Activated CD8-positive, alpha-beta memory T cell treated with anti-CD3 and anti-CD28 coated beads, Interleukin-2, amount 50 U/mL, for 48 hours (primary cell): ENCODE data around the gene AADACL4.
A peak's percentile ranks its signal among the peaks of the same experiment; 100 is the strongest.

Experiments used
- DNase-seq: peaks from one replicate; pipeline ENCODE4 v3.0.0-alpha.2; 2020

The AADACL4 gene

DNA sequence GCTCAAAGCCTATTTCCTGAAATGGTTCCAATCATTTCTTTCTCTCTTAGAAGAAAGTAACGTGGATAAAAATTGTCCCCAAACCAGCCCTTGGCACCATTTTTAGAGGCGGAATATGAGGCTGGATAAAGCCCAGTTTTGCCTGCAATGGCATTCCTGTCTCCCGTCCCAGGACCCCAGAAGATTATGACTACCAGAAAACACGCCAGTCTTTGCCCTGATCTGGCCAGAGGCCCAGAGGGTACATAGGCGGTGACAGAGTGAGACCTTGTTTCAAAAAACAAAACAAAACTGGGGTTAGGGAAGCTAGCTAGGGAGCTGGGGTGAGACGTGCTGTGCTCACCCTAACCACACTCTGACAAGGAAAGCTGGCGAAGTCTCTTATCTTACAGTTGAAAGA lies at the start of gene AADACL4:
TSS of gene AADACL4 (plus strand) at position 301 of the 400 bp plus-strand sequence. CDS start 462 bp downstream, outside the sequence.
- DNase-seq = no peak

DNA sequence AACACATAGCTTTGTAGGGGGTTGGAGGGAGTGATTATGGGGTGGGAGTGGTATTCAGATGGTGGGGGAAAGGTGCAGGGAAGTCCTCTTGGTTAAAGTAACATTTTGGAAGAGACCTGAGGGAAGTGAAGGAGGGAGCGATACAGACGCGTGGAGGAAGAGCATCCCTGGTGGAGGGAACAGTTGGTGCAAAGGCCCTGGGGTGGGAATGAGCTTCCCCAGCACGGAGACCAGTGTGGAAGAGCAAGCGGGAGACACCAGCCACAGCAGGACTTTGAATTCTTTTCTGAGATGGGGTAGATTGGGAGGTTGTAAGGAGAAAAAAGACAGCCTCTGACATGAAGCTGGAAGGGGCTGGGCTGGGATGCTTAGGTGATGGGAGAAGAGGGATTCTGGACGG lies 49.4 kb upstream of the AADACL4 start:
- no peak for DNase-seq

DNA sequence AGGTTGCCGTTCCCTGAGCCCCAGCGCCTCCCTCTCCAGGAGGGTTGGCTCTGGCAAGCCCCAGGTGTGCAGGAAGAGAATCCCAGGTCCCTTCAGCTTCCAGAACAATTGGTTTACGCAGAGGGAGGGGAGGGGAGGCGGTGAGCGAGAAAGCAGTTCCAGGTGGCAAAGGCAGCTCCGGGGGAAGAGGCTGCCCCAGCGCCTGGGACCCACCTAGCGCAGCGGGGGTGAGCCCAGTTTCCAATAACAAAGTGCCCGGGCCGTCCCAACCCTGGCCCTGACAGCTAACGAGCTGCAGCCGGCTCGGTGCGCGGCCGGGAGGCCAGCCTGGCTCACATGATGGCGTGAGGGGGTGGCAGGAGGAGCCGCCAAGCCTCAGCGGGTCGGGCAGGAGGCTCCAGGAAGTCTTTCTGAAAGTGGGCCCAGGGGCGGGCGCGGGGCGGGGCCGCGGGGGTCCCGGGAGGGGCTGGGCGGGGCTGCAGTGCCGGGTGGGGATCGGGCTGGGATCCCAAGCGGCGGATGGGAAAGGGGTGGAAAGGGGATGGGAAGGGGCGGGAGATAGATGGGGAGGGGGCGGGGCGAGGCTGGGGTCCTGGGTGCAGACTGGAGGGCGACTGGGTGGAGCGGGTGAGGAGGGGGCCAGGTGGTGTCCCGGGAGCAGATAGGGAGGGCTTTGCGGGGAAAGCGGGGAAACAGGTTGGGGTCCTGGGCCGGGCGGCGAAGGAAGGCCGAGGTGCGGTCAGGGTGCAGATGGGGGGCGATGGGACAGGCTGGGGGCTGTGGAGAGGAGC lies 48.7 kb upstream of the AADACL4 start:
- DNase-seq = peak; percentile 72

DNA sequence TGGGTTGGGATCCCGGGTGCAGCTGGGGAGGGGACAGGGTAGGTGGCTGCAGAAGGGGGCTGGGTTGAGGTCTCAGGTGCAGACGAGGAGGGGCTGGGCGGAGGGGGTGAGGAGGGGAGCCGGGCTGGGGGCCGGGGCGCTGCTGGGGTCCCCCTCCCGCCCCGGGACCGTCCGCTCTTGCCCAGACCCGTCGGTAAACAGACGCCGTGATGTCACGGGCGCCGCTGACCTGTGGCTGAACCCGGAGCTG lies 48.2 kb upstream of the AADACL4 start:
- DNase-seq = peak; percentile 60

DNA sequence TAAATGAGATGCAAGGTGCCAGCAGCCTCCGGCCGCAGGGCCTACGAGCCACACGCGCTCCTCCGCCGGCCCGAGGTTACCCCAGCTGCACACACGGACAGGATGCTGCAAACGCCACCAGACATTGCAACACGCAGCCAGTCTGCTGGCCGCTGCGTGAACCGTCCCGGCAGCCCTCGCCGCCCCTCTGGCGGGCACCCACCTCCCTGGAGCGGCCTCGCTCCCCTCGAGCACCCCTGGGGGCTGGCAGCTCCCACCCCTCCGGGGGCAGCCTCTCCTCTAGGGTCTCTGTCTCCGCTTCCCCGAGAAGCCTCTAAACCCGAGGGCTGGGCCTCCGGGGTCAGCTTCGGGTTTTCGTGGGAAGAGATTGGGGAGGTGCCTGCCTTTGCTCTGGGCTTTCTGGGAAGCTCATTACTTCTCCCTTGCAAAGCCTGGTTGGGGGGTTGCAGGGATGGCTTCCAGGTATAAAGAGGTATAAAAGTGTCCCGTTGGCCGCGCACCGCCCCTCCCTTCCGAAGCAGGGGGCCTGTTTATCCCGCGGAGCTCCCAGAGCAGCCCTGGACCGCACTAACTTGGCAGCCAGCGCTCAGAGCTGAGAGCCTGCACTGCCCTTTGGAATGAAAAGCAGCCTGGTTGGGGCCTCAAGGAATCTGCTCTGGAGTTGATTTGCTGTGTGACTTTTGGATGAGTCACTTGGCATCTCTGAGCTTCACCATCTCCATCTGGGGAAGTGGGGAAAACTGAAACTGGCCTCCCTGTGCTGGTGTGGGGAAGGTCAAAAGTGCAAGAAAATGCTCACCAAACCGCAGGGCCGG lies 47.7 kb upstream of the AADACL4 start:
- DNase-seq = no peak

DNA sequence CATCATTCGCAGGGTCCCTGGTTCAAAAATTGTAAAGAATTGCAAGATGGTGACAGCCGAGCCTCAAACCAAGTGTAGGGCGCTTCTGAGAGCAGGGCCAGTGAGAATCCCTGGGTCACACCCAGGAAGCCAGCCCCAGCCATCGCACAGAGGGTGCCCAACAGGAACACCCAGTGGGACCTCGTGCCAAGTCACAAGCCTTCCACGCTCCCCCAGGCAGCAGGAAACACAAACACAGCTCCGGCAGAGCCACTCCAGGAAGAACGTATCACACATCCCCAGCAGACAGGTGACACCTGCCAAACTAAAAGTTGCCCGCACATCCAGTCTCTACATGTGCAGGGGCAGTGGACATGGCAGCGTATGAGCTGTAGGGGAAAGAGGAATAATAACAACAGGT lies 46.1 kb upstream of the AADACL4 start:
- DNase-seq = no peak

DNA sequence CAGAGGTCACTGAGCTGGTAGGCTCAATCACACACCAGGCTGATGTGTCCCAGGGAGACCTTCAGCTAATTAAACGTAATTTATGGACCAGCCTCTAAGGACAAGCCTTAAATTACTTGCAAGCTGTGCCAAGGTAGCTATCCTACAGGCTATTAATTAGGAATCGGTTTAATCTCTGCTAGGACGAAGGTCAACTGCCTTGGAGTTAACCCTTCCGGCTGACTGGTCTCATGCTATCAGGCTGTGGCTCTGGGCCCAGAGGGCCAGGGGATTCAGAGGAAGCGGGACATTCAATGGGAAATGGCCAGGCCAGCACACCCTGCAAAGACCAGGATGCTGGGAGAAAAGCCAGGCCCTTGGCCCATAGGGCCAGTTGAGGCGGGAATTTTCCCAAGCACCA lies 44.9 kb upstream of the AADACL4 start:
- no peak for DNase-seq

DNA sequence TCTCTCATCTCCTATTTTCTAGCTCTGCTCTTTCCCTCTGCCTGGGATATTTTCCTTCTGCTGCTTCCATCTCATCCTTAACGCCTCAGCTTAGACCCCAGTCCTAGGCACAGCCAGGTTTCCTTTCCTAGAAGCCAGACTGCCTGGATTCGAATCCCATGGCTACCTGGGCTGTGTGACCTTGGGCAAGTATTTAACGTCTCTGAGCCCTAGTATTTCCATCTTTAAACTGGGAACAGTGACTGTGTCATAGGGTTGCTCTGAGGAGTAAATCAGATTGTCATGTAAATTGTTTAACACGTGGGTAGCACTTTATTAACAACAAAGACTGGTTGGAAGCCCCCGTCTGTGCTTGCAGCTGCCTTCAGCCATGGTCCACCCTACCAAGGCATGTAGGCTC lies 44.2 kb upstream of the AADACL4 start:
- DNase-seq = no peak

DNA sequence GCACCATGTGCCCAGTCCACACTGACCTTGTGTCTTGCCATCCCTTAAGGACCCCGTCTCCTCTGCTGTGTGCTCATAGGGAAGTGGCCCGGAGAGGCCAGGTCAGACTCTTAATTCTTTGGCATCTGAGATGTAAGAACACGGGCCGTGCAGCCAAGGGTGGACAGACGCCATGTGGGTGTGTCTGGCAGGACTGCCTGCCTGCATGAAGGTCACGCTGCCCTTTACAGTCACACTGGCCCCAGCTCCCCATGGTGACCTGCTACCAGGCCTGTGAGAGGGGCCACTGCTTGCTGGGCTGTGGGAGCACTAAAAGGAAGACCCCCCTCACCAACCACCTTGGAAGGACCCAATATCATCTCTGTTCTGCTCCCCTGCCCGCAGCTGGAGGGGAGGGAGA lies 43.5 kb upstream of the AADACL4 start:
- no peak for DNase-seq

DNA sequence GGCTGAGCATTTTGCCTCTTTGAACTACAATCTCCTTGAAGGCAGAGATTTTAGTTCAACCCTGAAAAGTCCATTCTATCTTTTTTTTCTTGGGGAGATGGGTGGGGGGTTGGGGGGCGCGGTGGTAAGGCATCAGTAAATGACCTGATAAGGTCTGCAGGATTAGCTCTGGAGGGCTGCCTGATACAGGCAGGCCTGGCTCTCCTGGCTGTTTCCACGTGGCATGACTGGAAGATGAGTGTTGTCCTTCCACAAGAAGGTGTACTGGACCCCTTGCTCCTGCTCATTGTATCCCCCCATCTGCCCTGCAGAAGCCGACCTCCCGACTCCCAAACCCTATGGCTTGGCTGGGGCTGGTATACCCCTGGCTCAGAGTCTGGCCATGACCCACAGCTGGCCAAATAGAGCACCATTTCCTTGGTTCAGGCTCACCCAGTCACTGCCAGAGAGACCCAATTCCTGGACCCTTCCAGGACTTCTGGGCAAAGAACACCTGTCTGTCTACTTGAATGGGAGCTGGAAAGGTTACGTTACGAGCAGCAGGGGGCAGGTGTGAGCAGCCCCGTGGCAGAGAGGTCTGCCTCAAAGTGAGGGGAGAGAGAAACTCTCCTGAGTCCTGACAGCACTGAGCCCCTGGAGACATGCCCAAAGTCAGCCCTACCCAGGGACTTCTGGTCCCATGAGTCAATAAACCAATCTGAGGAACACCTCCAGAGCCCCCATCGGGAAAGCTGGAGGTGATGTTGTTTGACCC lies 42.8 kb upstream of the AADACL4 start:
- peak; percentile 64 for DNase-seq

DNA sequence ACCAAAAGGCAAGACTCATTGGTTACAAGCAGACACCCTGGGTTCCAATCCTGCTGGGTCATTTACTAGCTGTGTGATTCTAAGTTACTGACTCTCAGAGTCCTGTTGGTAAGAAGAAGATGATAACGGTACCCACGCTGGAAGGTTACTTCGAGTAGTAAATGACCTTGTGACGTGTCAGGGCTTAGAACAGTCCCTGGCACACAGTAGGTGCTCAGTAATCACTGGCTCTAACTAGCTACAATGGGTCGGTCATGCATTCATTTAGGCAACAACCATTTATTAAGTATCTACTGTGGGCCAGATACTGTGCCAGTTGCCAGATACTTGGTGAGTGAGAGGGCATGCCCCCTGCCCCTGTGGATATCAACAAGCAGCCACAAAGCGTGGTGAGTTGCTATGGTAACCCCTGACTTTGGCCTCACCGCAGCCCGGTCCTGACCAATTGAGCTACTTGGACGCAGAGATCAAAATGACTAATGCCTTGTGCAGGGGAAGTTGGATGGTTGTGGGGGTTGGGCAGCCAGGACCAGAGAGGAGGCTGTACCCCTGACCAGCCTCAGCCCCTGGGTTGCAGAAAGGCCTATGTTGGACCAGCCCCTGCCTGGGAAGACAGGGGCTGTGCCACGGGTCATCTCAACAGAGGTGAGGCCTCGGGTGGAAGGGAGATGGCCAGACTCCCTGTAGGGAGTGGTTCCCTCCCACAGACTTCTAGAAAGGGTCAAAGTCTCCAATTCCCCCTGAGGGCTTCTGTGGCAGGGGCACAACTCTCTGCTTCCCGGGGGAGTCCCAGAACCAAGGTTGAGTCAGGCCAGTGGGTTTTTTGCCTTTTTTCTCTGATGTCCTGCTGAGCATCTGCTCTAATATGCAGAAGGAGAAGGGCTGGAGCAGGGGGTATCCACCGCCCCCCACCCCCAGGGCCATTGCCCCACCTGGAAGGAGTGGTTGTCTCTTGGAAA lies 41.9 kb upstream of the AADACL4 start:
- DNase-seq = no peak

DNA sequence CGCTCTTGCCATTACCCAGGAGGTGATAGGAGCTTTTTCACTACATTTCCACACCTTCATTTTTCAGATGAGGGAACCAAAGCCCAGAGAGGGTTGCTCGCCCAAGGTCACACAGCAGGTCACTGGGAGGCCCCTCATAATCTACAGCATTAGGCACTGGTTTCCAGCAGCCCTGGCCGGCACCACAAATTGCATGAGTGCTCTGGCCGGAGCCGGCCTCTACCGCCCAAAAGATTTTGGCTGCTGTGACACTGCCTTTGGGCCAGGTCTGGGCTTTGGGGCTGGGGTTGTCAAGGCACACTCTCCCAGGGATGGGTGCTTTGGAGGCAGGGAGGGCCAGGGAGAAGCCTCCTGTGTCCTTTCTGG lies 41.2 kb upstream of the AADACL4 start:
- DNase-seq = no peak

DNA sequence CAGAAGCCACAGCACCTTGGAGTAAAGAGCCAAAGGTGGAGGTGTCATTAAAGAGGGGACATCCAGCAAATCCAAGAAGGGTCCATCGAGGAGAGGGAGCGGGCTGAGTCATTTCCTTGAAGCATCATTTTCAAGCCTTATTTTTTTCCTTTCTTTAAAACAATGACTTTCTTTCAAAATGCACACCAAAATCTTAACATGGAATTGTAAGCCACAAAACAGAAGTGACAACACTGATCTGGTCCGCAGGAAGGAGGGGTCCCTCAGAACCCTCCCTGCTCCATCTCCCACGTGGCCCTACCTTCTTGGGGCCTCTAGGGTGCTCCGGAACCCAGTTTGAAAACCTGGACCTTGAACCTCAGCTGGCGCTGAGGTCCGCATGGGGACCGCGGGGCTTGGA lies 40.7 kb upstream of the AADACL4 start:
- no peak for DNase-seq

DNA sequence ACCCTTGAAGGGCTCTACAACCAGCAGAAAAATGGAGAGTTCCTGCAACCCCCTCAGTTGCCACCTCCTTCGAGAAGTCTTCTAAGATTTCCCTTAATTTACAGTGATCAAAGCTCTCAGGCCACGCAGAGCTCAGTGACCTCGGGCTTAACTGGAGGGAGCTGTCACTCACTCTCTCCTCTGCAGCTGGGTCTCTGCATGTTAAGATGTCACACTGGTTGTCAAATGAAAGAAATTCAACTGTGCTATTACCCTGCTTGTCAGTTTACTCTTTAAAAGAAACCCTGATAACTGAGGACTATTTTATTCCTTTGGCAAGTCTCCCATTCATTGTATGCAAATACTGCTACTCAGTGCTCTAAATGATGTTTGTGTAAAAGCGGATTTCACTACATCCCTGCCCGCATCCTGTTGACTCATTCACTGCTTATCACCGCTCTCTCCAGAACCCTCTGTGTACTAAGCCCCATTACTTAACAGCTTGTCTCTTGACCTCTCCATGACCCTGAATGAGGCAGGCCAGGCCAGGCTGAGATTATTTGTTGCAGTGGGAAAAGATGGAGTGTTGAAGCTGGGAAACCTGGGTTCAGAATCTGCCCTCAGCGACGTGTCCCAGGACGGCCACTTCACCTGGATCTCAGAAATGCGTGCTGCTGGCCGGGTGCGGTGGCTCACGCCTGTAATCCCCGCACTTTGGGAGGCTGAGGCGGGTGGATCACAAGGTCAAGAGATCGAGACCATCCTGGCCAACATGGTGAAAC lies 39.6 kb upstream of the AADACL4 start:
- DNase-seq = peak; percentile 59

DNA sequence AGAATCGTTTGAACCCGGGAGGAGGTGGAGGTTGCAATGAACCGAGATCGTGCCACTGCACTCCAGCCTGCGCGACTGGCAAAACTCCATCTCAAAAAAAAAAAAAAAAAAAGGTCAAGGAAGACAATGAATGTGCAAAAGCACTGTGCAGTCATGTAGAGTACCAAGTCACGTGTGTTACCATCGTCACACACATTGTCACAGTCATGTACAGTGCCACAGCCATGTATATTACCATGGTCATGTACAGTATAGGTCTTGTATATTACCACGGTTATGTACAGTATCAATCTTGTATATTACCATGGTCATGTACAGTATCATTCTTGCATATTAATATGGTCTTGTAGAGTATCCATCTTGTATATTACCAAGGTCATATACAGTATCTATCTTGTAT lies 38.9 kb upstream of the AADACL4 start:
- DNase-seq = no peak

DNA sequence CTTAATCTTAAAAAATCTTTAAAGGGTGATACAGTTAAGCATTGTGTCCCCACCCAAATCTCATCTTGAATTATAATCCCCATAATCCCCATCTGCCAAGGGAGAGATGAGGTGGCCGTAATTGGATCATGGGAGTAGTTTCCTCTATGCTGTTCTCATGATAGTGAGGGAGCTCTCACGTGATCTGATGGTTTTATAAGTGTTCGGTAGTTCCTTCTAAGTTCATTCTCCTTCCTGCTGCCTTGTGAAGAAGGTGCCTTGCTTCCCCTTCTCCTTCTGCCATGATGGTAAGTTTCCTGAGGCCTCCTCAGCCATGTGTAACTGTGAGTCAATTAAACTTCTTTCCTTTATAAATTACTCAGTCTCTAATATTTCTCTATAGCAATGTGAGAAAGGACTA lies 36.6 kb upstream of the AADACL4 start:
- no peak for DNase-seq

DNA sequence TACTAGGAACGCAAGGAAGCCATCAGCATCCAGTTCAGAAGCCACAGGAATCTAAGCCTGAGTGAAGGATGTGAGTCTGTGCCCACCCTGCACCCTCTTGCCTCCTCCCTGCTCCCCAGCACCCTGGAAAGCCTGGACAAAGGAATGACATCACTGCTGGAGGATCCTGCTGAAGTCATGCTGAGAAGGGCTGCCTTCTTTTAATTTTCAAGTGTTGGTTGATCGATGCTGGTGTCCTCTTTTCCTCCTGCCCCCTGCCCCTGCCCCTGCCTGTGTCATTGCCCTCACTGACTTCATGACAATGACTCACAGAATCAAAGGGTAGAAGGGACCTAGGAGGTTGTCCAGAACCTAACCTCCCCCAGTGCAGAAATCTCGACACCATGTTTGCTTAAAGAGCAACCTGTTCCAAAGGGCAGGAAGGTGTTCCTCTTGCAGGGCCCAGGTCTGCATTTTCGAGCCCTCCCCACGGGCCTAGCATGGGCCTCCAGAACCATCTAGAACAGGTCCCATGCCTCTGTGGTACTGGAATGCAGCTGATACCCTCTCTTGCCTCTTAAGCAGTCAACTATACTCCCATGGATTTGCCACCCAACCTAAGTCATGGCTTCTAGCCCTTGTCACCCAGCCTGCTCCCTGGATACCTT lies 35.5 kb upstream of the AADACL4 start:
- no peak for DNase-seq

DNA sequence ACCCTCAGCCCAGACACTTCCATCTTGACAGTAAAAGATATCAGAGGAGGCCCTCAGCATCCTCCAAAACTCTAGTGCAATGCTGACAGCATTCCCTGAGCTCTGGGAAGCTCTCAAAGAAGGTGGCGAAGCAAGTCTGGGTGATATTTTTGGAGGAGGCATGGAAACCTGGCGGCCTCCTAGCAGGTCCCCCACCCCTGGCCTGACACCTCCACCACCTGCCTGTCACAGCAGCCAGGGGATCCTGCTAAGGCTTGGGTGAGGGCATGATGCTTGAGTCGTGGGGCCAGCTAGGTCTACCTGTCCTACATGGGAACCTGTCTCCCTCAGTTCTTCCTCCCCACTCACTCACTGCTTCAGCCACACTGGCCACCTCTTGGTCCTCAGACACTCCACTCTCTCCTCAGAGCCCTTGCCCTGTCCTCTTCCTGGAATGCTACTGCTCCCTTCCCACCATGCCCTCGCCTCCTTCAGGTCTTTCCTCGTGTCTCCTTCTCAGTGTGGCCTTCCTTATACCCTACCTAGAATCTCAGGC lies 34.3 kb upstream of the AADACL4 start:
- DNase-seq = no peak

DNA sequence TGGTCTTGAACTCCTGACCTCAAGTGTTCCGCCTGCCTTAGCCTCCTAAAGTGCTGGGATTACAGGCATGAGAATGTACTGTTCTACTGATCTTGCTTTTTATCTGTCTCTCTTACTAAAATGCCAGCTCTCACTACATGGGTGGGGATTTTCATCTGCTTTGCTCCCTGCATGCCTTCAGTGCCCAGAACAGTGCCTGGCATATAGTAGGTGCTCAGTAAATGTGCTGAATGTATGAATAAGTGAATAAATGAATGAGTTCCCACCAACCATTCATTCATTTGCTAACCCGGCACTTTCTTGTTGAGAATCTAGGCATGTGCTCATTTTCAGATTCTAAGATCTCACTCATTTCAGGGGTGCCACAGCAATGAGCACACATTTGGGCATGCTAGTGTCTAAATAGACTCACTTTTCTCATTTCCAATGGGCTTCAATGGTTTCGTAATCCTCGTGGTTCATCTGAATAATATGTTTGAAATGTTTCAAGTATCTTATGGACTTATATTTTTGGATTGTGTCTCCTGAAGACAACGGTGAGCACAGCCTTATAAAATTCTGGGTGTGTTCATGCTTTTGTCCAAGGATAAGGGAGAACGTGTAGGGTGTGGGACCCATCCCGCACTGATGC lies 33.5 kb upstream of the AADACL4 start:
- no peak for DNase-seq

DNA sequence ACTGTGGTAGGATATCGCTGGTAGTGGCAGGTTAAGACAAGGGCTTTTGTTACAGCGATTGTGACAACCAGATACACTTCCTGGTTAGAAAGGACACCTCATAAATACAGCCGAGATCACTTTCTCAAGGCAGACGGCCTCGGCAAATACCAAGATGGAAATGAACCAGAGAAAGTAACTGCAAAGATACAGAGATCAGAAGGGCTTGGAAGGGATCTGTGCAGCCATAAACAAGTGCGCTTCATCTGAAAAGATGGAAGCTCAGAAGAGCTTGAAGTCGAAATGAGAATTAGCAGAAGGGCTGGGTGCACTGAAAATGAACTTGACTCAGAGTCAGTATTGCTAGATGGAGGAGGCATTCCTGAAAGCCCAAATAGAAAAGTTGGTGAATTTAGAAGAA lies 32.9 kb upstream of the AADACL4 start:
- DNase-seq = no peak

DNA sequence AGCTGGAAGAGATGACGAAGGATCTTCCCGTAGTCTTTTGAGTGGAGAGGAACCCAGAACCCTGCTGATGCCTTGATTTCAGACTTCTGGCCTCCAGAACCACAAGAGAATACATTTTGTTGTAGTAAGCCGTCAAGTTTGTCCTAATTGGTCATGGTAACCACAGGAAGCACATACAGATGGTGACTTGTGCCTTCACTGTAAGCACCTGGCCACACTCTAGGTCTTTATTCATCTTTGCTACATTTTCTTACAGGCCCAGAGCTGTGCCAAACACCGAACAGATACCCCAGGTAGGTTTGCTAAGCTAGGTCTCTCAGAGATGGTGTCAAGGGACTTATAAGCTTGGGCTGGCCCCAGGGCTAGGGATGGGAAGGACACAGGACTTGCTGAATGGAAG lies 30.7 kb upstream of the AADACL4 start:
- DNase-seq = no peak
